ENCODE measurements around the gene CDC42BPB. TPM values are rescaled to one million over a fixed set of nuclear protein-coding genes. Genes with fewer than 3 reads are reported as not detected.

CDC42BPB gene
- total RNA-seq, 2 experiments from 2014 or later = 0.35 to 0.56 TPM

DNA sequence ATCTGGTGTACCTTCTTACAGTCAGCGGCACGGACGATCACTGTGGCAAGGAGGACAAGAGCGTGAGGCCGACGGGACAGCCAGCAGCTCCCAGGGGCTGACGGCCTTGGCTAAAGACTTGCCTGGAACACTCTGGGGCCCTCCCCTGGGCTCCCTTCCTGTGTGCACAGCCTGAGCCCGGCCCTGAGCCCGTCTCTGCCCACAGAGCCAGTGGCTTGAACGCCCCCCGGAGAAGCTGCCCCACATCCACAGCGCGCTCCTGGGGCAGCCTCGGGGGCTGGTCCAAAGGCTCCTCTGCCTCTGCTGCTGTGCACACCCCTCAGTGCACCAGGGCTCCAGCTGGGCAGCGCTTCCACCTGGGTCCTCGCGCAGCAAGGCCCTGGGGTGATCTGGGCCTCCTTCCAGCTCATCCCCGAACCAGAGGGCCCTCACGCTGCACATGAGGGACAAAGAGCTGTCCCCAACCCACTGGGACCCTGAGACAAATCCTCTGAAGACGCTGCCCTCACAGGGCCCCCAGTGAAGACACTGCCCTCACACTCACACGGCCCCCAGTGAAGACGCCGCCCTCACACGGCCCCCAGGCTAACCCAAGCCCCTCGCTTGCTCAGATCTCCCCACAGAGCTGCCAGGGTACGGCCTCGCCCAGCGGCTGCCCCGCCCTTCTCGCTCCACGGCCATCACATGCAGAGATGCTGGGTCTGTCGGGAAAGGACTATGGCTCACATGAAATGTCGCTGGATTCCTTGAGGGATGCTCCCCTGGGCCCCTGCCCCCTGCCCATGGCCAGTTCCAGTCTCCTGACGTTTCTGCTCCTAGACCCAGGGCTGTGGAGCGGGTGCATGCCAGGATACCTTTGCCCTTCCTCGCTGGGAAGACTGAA, 112.7 kb downstream of the CDC42BPB start:
- Mint-ChIP-seq H3K4me1 (peaks cover 22% of the 10 kb centered on the region), H3K27me3 (no peaks in the 10 kb centered on the region), H3K36me3 (no peaks in the 10 kb centered on the region), H3K4me3 (no peak overlapping the region), H3K9me3 (ENCODE audit: low read depth) (no peaks in the 10 kb centered on the region), H3K27ac (no peak overlapping the region)
- ATAC-seq = no peak
- DNase-seq = no peak
- CTCF ChIA-PET = no interaction called here

DNA sequence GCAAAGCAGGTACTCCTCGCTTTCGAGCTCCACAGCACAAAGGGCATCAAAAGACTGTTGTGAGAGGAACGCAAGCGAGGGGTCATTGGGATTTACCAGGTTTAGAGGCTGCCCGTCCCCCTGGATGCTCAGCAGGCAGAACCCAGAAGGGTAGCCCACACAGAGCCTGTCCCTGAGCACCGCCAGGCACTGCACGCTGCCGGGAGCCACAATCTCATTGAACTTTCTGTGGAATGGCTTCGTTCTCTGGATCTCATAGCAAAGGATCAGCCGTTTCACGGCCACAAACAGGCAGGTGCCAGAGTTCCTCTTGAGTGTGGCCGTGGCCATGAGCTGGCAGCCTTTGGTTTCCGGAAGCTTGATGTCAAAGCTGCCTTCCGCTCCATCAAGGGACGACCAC, 113.4 kb downstream of the CDC42BPB start:
- Mint-ChIP-seq H3K9me3 (ENCODE audit: low read depth) (no peaks in the 10 kb centered on the region), H3K4me1 (peaks cover 15% of the 10 kb centered on the region), H3K4me3 (no peak overlapping the region), H3K27ac (no peak overlapping the region), H3K27me3 (no peaks in the 10 kb centered on the region), H3K36me3 (no peaks in the 10 kb centered on the region)
- no peak for DNase-seq
- CTCF ChIA-PET = no interaction called here
- ATAC-seq = no peak

DNA sequence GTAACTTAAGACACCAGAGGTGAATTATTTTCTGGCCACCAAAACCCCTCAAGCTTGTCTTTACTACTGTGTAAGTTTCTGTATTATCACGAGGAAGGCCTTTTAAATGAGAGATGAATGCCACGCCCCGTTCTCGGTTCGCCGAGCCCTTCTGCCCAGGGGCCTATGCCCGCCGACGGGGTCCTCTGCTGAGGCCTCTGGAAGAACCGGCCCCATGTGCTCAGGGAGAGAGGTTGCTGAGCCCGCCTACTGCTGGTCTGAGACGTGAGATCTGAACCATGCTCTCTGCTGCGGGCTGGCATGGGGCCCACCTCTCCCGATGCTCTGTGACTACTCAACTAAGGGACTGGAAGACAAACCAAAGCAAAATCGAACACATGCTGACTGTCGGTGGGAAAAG, 113.9 kb downstream of the CDC42BPB start:
- no peaks in the 10 kb centered on the region for H3K36me3 Mint-ChIP-seq
- no peak overlapping the region for H3K4me3 Mint-ChIP-seq
- ATAC-seq (no peak), DNase-seq (no peak)
- CTCF ChIA-PET = no interaction called here
- H3K4me1 Mint-ChIP-seq = peaks cover 11% of the 10 kb centered on the region
- no peak overlapping the region for H3K27ac Mint-ChIP-seq
- no peaks in the 10 kb centered on the region for H3K9me3 Mint-ChIP-seq (ENCODE audit: low read depth)
- no peaks in the 10 kb centered on the region for H3K27me3 Mint-ChIP-seq

DNA sequence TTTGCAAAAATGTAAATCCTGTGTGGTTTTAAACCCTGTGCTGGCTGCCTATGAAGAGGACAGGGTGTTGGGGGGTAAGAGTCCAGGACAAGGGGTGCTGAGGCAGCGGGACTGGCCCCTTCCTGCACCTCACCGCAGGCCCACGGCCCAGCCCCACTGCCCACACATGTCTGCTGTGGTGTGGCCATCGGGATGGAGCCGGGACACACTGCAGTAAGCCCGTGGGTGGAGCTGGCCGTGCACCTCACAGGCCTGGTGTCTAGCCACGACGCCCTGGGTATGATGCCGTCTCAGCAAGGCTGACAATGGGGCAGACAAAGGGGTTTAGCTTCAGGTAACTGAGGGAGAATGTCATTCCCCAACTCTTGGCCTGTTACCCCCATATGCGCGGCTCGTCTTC, 115.3 kb downstream of the CDC42BPB start:
- H3K27me3 Mint-ChIP-seq = no peaks in the 10 kb centered on the region
- H3K27ac Mint-ChIP-seq = no peak overlapping the region
- DNase-seq (no peak), ATAC-seq (no peak)
- no peaks in the 10 kb centered on the region for H3K9me3 Mint-ChIP-seq (ENCODE audit: low read depth)
- no peak overlapping the region for H3K4me3 Mint-ChIP-seq
- H3K4me1 Mint-ChIP-seq = peaks cover 7% of the 10 kb centered on the region
- CTCF ChIA-PET = no interaction called here
- H3K36me3 Mint-ChIP-seq = no peaks in the 10 kb centered on the region

DNA sequence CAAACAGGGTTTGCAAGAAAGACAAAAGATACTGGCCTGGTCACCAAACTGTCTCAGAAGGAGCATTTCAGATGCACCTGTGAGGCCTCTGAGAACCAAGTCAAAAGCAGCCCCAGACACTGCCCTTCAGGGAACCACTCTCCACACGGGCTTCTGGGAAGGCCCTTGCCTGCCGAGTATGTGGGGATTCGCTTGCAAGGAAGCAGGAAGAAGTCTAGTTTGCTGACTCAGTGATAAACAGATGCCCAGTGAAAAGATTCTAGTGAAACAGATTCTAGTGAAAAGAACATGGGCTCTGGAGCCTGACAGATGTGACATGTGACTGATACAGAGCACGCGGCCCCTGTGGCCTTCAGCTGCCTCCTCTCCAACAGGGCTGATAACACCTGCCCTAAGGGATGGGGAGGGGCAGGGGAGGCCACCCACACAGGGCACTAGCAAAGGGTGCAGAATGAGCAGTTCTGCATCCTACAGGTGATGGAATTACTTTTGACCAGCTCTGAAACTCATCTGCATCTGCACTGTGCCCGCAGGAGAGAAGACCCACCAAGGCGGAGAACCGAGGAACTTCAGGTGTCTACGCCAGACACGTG, 115.8 kb downstream of the CDC42BPB start:
- ATAC-seq = no peak
- Mint-ChIP-seq H3K4me1 (peaks cover 3% of the 10 kb centered on the region), H3K27ac (no peak overlapping the region), H3K9me3 (ENCODE audit: low read depth) (no peaks in the 10 kb centered on the region), H3K27me3 (no peaks in the 10 kb centered on the region), H3K36me3 (no peaks in the 10 kb centered on the region), H3K4me3 (no peak overlapping the region)
- no peak for DNase-seq
- CTCF ChIA-PET = no interaction called here

DNA sequence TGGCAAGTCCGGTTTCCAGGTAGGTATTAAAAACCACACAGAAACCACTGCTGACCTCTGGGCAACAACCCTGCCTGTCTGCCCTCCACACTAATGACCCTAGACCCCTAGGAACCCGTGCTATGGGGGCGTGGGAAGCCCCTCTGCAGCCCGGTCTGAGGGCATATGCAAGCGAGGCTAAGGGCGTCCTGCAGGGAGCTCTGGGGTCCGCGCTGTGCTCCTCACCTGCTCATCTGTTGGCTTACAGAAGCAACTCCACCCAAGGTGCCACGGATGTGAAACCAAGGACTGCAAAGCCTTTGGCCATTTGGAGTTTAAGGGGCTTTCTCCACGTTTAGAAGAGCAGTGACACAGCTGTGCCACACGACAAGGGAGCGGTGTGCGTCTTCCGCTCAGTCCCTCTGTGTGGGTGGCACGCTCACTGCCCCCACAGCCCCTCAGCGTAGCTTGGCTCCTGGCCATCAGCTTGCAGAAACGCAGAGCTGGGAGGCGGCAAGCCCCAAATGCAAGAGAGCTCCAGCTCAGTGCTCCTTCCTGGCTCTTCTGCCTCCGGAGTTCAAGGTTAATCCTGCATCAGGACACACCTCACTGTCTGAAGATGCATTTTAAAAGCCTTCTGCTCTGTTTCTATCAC, 116.5 kb downstream of the CDC42BPB start:
- CTCF ChIA-PET = no interaction called here
- H3K36me3 Mint-ChIP-seq = no peaks in the 10 kb centered on the region

DNA sequence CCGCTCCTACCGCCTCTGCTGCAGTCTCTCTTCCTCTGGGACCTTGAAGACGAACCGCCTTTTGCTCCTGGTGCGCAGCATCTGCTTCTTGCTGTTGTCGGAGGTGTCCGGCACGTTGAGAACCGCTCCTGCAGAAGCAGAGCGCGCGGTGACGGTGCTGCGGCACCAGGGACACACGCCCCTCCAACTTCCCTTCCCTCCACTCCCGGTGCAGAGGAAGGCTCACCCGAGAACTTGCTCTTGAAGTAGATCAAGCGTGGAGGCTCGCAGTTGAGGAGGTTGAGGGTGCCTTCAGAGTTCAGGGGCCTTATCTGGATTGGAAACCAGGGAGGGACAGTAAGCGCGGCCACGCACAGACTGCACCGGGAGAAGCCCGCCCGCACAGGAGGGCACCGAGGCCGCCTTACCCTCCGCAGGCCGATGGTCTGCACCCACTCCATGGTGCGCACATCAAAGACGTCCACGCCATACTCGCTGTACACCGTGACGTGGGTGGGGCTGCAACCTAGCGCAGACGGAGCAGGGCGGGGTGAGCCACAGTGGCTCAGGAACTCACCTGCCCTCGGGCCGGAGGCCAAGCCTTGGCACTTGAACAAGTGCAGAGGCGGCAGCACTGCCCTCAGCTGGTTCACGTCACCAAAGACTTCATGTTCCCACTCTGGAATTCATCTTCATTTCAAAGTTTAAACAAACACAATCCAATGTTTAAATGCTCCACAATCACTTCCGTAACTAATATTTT, 117.4 kb downstream of the CDC42BPB start:
- Mint-ChIP-seq H3K27ac (no peak overlapping the region), H3K27me3 (no peaks in the 10 kb centered on the region), H3K9me3 (ENCODE audit: low read depth) (no peaks in the 10 kb centered on the region), H3K4me3 (no peak overlapping the region), H3K4me1 (no peaks in the 10 kb centered on the region), H3K36me3 (no peaks in the 10 kb centered on the region)
- ATAC-seq (no peak), DNase-seq (no peak)
- CTCF ChIA-PET = no interaction called here

More for the DNA sequence above, 116.5 kb downstream of the CDC42BPB start:
- no peak overlapping the region for H3K4me3 Mint-ChIP-seq
- no peaks in the 10 kb centered on the region for H3K4me1 Mint-ChIP-seq
- DNase-seq = no peak
- no peaks in the 10 kb centered on the region for H3K9me3 Mint-ChIP-seq (ENCODE audit: low read depth)
- no peak for ATAC-seq
- no peak overlapping the region for H3K27ac Mint-ChIP-seq
- H3K27me3 Mint-ChIP-seq = no peaks in the 10 kb centered on the region

DNA sequence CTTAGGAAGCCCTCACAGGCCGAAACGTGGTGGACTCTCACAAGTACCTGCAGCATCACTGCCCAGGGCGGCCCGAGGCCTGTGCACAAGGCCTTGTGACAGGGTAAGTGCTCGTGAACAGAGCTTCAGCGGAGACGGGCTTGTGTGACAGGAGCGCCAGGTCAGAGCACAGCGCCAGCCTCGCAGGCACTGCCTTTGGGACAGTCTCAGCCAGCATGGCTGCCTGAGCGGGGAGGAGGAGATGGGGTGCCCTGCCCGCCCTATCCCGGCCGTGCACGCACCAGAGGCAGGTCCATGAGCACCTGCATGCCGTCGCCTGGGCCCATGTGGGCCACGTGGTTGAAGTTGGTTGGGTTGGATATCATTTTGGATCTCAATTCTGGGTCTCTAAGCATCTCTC, 118.0 kb downstream of the CDC42BPB start:
- no peaks in the 10 kb centered on the region for H3K36me3 Mint-ChIP-seq
- no peaks in the 10 kb centered on the region for H3K27me3 Mint-ChIP-seq
- no peak overlapping the region for H3K4me3 Mint-ChIP-seq
- DNase-seq = no peak
- no peak overlapping the region for H3K27ac Mint-ChIP-seq
- no peaks in the 10 kb centered on the region for H3K9me3 Mint-ChIP-seq (ENCODE audit: low read depth)
- H3K4me1 Mint-ChIP-seq = no peaks in the 10 kb centered on the region
- no peak for ATAC-seq
- CTCF ChIA-PET = no interaction called here

DNA sequence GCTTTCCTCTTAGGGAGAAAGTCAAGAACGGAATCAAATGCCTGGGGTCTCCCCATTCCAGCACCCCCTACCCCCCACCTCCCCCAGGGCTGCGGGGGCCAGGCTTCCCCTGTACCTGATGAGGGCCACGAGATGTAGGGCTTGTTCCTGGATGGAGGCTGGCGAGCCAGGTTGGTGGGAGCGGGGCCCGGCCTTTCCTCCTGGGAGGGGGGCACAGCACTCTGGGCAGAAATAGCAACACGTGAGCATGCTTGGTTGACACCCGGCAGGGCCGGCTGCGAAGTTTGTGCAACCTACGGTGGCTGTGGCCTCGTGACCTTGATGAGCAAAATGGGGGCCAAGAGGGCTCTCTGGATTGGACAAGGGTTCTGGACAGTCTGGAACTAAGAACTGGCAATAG, 119.2 kb downstream of the CDC42BPB start:
- no peak for DNase-seq
- no peak for ATAC-seq

DNA sequence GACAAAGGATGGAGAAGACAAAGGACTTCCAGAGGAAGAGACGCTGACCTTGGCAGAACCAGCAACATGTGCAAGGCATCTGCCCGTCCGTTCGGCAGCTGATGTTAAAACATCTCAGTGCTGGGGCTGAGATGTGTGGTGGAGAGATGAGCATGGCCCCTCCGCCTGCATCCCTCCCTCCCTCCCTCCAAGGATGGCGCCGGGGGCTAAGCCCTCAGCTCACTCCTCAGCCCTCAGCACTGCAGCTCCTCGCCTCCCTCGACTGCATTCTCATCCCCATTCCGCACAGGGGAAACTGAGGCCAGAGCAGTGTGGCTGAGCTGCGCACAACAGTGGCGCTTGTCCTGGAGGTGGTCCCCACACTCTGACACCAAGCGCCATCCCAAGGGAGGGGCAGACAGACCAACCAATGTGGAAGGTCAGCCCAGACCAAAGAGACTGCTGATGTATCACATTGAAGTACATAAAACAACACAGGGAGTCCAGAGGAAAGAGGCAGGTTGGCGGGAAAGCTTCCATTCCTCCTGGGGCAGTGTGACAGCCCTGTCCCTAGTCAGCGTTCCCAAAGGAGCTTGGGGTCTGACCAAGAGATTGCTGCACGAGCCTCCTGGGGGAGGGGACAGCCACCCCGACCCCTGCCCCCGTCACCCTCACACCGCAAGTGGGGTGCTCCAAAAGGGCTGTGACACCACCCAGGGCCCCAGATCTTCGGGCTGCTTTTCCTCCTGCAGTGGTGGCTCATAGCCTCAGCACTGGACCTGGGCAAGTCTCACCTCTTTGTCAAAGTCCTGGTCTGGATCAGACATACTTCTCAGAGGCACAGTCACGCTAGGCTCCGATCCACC, 119.8 kb downstream of the CDC42BPB start:
- ATAC-seq = no peak
- CTCF ChIA-PET = no interaction called here
- no peaks in the 10 kb centered on the region for H3K4me1 Mint-ChIP-seq
- DNase-seq = no peak
- H3K9me3 Mint-ChIP-seq (ENCODE audit: low read depth) = no peaks in the 10 kb centered on the region
- no peak overlapping the region for H3K27ac Mint-ChIP-seq
- no peak overlapping the region for H3K4me3 Mint-ChIP-seq
- H3K36me3 Mint-ChIP-seq = no peaks in the 10 kb centered on the region
- no peaks in the 10 kb centered on the region for H3K27me3 Mint-ChIP-seq

More for the DNA sequence above, 119.2 kb downstream of the CDC42BPB start:
- CTCF ChIA-PET = no interaction called here
- Mint-ChIP-seq H3K27me3 (no peaks in the 10 kb centered on the region), H3K9me3 (ENCODE audit: low read depth) (no peaks in the 10 kb centered on the region), H3K36me3 (no peaks in the 10 kb centered on the region), H3K27ac (no peak overlapping the region), H3K4me1 (no peaks in the 10 kb centered on the region), H3K4me3 (no peak overlapping the region)

DNA sequence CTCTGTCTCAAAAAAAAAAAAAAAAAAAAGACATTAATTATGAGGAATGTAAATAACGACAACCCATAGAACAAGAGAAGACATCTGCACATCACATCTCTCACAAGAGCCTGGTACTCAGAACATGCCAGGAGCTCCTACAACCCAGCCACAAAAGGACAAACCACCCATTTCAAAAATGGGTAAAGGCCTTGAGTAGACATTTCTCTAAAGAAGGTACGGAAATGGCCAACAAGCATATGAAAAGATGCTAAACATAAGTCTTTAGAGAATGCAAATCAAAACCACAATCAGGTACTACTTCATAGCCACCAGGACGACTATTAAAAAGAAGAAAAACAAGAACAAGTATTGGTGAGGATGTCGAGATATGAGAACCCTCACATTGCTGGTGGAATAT, 121.6 kb downstream of the CDC42BPB start:
- CTCF ChIA-PET = interaction anchor here (0.5 kb wide), 1 partner anchor 341 kb away, joined by 3 read pairs; no protein-coding TSS in a partner anchor
- H3K9me3 Mint-ChIP-seq (ENCODE audit: low read depth) = no peaks in the 10 kb centered on the region
- H3K4me1 Mint-ChIP-seq = no peaks in the 10 kb centered on the region
- DNase-seq (no peak), ATAC-seq (no peak)
- H3K27me3 Mint-ChIP-seq = peaks cover 14% of the 10 kb centered on the region
- H3K36me3 Mint-ChIP-seq = no peaks in the 10 kb centered on the region
- no peak overlapping the region for H3K27ac Mint-ChIP-seq
- no peak overlapping the region for H3K4me3 Mint-ChIP-seq

DNA sequence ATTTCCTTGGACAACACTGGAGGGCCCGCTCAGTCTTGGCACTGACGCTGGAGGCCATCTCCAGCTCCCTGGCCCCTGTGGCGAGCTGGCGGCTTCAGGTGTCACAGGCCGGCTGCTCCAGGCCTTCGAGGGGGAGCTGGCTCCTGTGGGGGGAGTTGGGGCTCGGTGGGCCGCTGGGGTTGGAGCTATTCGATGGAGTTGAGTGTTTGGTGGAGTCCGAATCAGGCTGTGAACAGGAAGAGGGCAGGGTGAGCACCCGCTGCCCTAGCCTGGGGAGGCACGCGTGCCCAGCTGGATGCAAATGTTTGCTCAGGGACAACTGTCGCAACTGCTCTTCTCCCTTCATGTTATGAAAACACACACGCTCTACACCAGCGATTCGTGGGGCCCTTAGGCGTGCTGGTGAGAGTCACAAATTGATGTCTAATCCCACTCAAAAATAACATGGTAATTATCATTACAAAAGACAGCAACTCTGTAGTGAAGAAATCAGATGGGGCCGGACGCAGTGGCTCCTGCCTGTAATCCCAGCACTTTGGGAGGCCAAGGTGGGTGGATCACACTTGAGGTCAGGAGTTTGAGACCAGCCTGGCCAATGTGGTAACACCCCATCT, 123.6 kb downstream of the CDC42BPB start:
- Mint-ChIP-seq H3K9me3 (ENCODE audit: low read depth) (no peaks in the 10 kb centered on the region), H3K27ac (no peak overlapping the region), H3K4me3 (no peak overlapping the region), H3K36me3 (no peaks in the 10 kb centered on the region), H3K4me1 (peaks cover 1% of the 10 kb centered on the region), H3K27me3 (peaks cover 20% of the 10 kb centered on the region)
- DNase-seq (no peak), ATAC-seq (no peak)
- CTCF ChIA-PET = interaction anchor here (1.1 kb wide), 1 partner anchor 239 kb away, joined by 3 read pairs; no protein-coding TSS in a partner anchor

All from activated CD8-positive, alpha-beta memory T cell treated with anti-CD3 and anti-CD28 coated beads, Interleukin-2, amount 10 ng/mL, durations not matched to agents 7 days and 5 days (primary cell).